Endothelial cell of umbilical vein (primary cell): Measurements from ENCODE around the gene RAB19.

Experiments used
- JUN ChIP-seq: IDR thresholded peaks from 2 replicates; pipeline ENCODE4 v1.6.1; 2011; ENCODE audit warnings: borderline replicate concordance, low read depth; ENCODE audit not compliant: insufficient read length, insufficient read depth
- POLR2A ChIP-seq: IDR thresholded peaks from 2 replicates; pipeline ENCODE4 v1.6.1; 2012; ENCODE audit warnings: low read depth, mild to moderate bottlenecking, control low read depth, low read length
- POLR2AphosphoS5 ChIP-seq: IDR thresholded peaks from 2 replicates; pipeline ENCODE4 v1.6.1; 2012; ENCODE audit warnings: low read depth, mild to moderate bottlenecking, control low read depth, low read length, moderate library complexity; ENCODE audit not compliant: insufficient read depth
- TF ChIP-seq, protein P1 (sequence below), 2 donors: IDR thresholded peaks; 1 replicate in 1 of 2; 2 replicates in 1 of 2; pipeline ENCODE4 v1.5.1; 2011; ENCODE audit warnings: low read length in 2 of 2, mild to moderate bottlenecking in 2 of 2, moderate library complexity in 2 of 2, control low read depth in 1 of 2, inconsistent platforms in 1 of 2, low read depth in 1 of 2; ENCODE audit not compliant: insufficient read depth in 1 of 2; ENCODE audit errors: extremely low read depth in 1 of 2

DNA sequence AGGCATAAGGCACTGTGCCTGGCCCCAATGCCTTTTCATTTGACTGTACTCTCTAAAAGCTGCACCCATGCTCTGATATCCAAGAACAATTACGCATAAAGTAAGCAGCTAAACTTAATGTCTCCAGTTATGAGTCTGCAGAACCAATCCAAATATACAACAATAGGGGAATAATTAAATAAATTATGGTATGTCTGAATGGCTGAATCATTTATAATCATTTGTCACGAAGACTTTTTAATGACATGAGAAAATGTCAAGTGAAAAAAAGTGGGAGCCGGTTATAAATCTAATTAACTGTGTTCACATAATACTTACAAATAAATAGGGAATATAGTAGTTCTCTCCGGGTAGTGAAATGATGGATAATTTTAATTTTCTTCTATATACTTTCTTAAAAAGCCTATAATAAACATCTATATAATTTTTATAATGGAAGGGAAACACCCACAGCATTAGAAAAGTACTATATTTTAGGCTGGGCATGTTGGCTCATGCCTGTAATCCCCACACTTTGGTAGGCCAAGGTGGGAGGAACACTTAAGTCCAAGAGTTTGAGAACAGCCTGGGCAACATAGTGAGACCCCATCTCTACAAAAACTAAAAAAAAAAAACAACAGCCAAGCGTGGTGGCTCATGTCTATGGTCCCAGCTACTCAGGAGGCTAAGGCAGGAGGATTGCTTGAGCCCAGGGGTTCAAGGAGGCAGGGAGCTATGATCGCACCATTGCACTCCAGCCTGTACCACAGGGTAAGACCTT lies 19.7 kb upstream of the RAB19 start:
- TF ChIP-seq, protein P1, sequence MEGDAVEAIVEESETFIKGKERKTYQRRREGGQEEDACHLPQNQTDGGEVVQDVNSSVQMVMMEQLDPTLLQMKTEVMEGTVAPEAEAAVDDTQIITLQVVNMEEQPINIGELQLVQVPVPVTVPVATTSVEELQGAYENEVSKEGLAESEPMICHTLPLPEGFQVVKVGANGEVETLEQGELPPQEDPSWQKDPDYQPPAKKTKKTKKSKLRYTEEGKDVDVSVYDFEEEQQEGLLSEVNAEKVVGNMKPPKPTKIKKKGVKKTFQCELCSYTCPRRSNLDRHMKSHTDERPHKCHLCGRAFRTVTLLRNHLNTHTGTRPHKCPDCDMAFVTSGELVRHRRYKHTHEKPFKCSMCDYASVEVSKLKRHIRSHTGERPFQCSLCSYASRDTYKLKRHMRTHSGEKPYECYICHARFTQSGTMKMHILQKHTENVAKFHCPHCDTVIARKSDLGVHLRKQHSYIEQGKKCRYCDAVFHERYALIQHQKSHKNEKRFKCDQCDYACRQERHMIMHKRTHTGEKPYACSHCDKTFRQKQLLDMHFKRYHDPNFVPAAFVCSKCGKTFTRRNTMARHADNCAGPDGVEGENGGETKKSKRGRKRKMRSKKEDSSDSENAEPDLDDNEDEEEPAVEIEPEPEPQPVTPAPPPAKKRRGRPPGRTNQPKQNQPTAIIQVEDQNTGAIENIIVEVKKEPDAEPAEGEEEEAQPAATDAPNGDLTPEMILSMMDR (IDR thresholded peaks at IDR 0.05; ENCODE audit: extremely low read depth in 1 of 2, insufficient read depth in 1 of 2, low read depth in 1 of 2, low read length in 2 of 2): no peak
- no peak for TF ChIP-seq POLR2A
- TF ChIP-seq JUN: no peak
- TF ChIP-seq POLR2AphosphoS5: no peak
